Right hindlimb (tissue), 1 donor: ENCODE data around the gene RRP1.
A peak's percentile ranks its signal among the peaks of the same experiment; 100 is the strongest.

Source experiments
- DNase-seq: peaks from one replicate; pipeline ENCODE4 v3.0.0-alpha.2; 2018

Gene RRP1

DNA sequence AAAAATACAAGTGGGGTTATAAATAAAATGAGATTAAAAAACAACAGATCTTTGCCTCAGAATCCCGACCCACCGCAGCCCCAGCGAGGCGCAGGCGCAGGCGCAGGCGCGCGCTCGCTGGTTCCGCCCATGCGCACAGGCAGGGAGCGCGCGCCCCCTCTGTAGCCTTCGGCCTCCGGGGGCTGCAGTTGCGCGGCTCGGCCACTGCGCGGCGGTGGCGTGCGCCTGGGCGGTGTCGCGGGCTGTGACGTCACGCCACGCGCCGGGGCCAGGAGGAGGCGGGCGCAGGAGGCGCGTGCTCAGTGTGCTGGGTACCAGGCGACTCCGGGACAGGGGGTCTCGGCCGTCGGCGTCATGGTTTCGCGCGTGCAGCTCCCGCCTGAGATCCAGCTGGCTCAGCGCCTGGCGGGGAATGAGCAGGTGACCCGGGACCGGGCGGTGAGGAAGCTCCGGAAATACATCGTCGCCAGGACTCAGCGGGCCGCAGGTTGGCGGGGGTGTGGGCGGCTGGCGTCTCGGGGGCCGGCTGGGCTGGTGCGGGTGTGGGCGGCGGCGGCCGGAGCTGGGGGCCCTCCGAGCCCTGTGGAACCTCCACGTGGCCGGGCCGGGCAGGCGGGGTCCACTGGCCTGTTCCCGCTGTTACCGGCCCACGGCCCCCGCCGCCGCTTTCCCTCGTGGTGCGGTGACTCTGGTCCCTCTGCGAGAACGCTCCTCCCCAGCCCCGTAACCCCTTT, at the start of gene RRP1:
RRP1 (plus strand) TSS at position 302 of the 734 bp plus-strand sequence; CDS start at position 355, 53 bp downstream.
- DNase-seq: peak; percentile 95

DNA sequence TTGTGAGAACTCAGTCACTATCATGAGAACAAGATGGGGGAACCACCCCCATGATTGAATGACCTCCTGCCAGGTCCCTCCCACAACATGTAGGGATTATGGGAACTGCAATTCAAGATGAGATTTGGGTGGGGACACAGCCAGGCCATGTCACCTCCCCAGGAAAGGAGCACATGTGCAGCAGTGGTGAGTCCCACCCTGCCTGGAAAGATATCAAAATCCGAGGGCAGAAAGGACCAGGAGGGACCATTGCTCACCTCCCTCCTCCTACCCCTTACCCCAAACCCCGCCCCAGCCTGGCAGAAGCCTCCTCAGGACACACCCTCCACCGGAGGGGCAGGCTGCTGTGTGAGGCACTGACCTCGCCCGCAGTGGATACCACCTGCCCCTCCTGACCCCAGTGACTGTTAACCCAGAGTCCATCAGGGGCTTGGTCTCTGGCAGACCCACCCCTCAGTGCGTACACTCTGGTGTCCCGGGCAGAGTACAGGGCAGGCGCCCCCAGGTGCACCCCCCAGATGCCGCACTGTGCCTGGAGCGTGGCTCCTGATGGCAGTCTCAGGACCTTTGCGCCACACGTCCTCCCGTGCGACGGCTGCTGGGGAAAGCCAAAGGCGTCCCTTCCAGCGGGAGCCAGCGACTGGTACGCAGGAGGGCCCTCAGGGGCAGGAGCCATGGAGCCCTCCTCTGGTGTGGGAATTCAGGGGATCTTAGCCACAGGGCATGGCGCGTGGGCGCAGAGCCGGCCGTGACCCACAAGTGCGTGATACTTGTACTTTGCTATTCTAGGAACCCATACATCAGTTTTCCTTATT, 49.5 kb upstream of the RRP1 start:
- peak; percentile 36 for DNase-seq

- DNase-seq: peak; percentile 68
Measured at GRCh38 chr21:43740497-43741156, 48.8 kb upstream of the RRP1 start.

- DNase-seq: no peak
Measured at GRCh38 chr21:43741423-43742096, 47.8 kb upstream of the RRP1 start.

- no peak for DNase-seq
Measured at GRCh38 chr21:43743947-43744346, 45.4 kb upstream of the RRP1 start.

- no peak for DNase-seq
Measured at GRCh38 chr21:43744725-43745124, 44.7 kb upstream of the RRP1 start.

- DNase-seq: no peak
Measured at GRCh38 chr21:43745772-43746517, 43.4 kb upstream of the RRP1 start.

GRCh38 chr21:43748622-43749021, 40.8 kb upstream of the RRP1 start:
- DNase-seq: no peak

DNA sequence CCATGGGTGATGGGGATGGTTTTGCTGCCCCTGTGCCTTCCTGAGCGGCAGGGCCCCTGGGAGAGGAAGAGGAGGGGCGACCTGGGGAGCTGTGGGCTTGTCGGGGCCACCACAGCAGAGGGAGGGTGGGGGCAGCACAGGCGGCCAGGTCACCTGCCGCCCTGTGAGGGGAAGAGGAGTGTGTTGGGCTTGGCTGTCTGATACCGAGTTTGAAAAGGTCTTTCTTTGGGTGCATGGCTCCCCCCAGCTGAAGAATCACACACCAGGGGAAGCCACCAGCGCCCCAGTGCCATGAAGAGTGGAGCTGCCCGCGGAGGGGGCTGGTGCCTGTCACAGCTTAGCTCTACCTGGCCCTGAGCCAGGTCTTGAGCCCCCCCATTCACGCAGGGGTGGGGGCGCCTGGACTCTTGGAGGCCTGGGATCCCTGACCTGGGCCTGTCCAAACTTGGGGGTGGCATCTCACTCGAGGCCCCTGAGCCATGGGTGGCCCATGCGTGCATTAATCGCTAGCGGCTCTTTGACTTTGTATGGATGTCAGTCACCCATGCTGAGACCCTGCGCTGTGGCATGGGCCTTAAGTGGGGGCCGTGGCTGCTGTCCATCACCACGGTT, 39.6 kb upstream of the RRP1 start:
- no peak for DNase-seq

DNA sequence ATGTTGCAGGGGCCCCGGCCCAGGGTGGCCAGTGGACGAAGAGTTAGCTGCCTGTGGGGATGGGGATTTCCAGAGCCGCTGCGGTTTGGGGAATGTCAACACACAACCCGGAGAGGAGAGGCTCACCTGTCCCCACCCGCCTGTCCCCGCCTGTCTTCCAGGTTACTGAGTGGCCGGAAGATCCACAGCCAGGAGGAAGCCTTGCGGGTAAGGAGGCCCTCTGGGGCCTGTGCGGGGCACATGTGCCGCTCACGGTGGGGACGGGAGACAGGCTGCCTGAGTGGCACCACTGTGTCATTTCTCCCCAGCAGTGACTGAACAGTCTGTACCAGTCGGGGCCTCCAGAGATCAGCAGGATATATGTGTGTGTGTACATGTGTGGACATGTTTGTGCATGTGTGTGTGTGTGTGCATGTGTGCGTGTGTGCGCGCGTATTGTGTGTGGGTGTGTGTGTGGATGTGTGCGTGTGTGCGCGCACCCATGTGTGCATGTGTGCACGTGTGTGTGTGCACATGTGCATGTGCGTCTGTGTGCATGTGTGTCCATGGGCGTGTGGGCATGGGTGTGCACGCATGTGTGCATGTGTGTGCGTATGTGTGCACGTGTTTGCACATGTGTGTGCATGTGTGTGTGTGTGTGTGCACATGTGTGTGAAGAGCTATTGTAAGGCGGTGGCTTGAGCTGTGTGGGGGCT, 38.9 kb upstream of the RRP1 start:
- DNase-seq: no peak

DNA sequence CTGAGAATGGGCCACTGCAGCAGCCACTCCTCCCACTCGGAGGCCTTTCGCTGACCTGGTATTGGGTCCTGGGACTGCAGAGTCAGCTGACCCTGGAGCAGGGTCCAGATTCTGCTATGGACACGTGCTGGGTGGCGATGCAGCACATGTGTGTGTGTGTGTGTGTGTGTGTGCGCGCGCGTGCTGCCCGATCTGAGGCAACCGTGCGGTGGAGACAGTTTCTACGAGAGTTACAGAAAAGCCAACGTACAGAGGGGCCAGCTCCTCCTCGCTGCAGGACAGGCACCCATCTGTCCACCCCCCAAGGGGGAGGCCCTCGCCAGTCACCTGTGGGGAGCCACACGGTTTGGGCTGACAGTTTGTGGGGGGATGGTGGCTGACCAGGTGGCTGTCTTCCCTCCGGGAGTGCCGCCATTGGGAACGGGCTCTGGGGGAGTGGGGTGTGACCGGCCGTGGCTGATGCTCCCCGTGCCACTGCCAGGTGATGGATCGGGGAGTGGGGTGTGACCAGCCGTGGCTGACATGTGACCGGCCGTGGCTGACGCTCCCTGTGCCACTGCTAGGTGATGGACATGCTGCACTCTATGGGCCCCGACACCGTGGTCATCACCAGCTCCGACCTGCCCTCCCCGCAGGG, 37.3 kb upstream of the RRP1 start:
- no peak for DNase-seq

DNA sequence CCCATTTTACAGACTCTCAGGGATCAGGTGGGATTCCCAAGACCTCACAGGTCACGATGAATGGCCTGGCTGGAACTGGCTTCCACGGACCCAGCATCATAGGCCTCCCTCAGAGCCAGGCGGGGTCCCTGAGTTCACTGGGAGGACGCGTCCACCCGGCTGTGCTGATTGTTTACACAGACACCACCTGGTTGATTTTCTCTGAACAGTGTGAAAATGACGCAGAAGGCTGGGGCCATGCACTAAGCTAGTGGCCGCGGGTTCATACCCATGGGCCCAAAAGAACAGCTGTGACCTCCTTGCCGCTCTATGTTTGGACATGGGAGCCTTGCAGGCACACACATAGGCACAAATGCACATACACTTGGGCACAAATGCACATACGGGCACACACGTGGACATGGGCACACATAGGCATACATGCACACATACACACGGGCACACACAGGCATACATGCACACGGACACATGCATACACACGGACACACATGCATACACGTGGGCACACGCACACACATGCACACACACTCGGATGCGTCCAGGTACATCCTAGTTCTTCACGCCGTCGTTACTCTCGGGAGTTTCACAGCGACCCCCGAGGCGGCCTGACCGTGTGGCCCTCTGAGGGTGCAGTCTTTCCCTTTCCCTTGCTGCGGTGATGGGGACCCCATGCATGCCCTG, 36.5 kb upstream of the RRP1 start:
- DNase-seq: no peak

GRCh38 chr21:43753439-43753799, 36.0 kb upstream of the RRP1 start:
- DNase-seq: no peak

- no peak for DNase-seq
Measured at GRCh38 chr21:43754948-43755781, 34.2 kb upstream of the RRP1 start.

- DNase-seq: no peak
Measured at GRCh38 chr21:43755820-43756594, 33.4 kb upstream of the RRP1 start.

GRCh38 chr21:43757601-43758000, 31.8 kb upstream of the RRP1 start:
- no peak for DNase-seq

- DNase-seq: peak; percentile 70
Measured at GRCh38 chr21:43758111-43758641, 31.2 kb upstream of the RRP1 start.

- DNase-seq: no peak
Measured at GRCh38 chr21:43758811-43759210, 30.6 kb upstream of the RRP1 start.
